ENCODE results near the gene MANEAL. TPM values are rescaled to one million over a fixed set of nuclear protein-coding genes. Genes with fewer than 3 reads are reported as not detected.

MANEAL gene
- total and polyA plus RNA-seq, 2 of the 13 experiments (the other 11 are each of a cell fraction or from before 2014, with no cell fraction given), result 20.8 to 26.4 TPM

DNA sequence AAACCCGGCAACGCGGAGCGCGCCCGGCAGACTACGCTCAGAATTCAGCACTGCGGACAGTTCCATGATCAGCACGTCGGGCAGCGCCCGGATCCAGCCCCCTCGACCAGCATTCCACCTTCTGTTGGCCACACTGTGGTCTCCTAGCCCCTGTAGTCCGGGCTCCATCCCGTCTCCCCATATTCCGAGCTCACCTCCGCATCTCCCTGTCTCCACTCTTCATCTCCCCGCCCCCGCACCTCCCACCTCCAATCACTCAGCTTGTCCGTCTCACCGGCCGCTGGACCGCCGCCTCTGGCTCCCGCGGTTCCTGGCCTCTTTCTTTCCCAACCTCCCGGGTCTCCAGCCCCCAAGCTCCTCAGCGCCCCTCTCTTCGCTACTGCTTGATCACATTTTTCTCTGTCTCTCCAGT is 29.2 kb upstream of the MANEAL start (continued):
- TF ChIP-seq, protein P1, sequence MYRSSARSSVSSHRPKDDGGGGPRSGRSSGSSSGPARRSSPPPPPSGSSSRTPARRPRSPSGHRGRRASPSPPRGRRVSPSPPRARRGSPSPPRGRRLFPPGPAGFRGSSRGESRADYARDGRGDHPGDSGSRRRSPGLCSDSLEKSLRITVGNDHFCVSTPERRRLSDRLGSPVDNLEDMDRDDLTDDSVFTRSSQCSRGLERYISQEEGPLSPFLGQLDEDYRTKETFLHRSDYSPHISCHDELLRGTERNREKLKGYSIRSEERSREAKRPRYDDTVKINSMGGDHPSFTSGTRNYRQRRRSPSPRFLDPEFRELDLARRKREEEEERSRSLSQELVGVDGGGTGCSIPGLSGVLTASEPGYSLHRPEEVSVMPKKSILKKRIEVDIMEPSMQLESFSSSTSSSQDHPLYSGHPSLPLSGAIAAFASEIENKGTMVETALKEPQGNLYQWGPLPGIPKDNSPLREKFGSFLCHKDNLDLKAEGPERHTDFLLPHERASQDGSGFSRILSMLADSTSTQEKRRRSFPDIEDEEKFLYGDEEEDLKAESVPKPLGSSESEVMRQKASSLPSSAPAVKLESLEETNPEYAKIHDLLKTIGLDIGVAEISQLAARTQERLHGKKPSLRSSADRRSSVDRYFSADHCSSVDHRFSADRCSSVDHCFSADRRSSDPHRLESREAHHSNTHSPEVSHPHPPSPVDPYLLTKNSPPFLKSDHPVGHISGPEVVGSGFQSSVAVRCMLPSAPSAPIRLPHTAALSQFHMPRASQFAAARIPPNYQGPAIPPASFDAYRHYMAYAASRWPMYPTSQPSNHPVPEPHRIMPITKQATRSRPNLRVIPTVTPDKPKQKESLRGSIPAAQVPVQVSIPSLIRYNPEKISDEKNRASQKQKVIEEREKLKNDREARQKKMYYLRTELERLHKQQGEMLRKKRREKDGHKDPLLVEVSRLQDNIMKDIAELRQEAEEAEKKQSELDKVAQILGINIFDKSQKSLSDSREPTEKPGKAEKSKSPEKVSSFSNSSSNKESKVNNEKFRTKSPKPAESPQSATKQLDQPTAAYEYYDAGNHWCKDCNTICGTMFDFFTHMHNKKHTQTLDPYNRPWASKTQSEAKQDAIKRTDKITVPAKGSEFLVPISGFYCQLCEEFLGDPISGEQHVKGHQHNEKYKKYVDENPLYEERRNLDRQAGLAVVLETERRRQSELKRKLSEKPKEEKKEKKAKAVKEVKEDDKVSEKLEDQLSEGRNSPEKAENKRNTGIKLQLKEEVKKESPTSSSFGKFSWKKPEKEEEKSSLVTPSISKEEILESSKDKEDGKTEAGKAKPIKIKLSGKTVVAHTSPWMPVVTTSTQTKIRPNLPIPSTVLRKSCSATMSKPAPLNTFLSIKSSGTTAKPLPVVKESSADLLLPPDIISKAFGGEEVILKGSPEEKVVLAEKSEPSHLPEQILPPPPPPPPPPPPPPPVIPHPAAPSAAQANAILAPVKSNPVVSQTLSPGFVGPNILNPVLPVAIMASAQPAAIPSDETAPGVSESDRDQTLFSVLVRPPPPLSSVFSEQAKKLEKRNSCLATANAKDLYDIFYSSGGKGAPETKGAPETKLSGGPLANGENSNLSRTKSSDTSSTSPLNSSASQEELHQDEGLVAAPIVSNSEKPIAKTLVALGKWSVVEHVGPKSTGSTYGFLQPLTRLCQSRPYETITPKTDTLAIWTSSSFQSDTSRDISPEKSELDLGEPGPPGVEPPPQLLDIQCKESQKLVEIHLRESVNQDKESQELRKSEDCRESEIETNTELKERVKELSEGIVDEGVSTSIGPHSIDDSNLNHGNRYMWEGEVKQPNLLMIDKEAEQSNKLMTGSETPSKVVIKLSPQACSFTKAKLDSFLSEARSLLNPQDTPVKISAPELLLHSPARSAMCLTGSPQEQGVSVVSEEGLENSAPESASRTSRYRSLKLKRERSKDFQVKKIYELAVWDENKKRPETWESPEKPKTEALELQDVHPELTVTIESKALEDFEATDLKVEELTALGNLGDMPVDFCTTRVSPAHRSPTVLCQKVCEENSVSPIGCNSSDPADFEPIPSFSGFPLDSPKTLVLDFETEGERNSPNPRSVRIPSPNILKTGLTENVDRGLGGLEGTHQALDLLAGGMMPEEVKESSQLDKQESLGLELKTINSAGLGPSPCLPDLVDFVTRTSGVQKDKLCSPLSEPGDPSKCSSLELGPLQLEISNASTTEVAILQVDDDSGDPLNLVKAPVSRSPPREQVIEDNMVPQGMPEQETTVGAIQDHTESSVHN (CRISPR knock-in tag; IDR thresholded peaks at IDR 0.05), result peak; percentile 68; the same call in 1 of the 2 replicates
- TF ChIP-seq NAIF1 (CRISPR knock-in tag; IDR thresholded peaks at IDR 0.05; ENCODE audit: borderline replicate concordance), result peak; percentile 93; the same call in 1 of the 2 replicates
- no peak for TF ChIP-seq PAF1 (CRISPR knock-in tag; IDR thresholded peaks at IDR 0.05)
- TF ChIP-seq, protein P2, sequence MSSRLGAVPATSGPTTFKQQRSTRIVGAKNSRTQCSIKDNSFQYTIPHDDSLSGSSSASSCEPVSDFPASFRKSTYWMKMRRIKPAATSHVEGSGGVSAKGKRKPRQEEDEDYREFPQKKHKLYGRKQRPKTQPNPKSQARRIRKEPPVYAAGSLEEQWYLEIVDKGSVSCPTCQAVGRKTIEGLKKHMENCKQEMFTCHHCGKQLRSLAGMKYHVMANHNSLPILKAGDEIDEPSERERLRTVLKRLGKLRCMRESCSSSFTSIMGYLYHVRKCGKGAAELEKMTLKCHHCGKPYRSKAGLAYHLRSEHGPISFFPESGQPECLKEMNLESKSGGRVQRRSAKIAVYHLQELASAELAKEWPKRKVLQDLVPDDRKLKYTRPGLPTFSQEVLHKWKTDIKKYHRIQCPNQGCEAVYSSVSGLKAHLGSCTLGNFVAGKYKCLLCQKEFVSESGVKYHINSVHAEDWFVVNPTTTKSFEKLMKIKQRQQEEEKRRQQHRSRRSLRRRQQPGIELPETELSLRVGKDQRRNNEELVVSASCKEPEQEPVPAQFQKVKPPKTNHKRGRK (CRISPR knock-in tag; IDR thresholded peaks at IDR 0.05), result no peak
- peak; percentile 96 for TF ChIP-seq ZNF564 (CRISPR knock-in tag; IDR thresholded peaks at IDR 0.05)
- TF ChIP-seq, protein P3, sequence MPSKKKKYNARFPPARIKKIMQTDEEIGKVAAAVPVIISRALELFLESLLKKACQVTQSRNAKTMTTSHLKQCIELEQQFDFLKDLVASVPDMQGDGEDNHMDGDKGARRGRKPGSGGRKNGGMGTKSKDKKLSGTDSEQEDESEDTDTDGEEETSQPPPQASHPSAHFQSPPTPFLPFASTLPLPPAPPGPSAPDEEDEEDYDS (CRISPR knock-in tag; IDR thresholded peaks at IDR 0.05), result peak; percentile 66; the same call in 1 of the 2 replicates
- peak; percentile 92; the same call in 1 of the 2 replicates for TF ChIP-seq ZNF326 (CRISPR knock-in tag; IDR thresholded peaks at IDR 0.05; ENCODE audit: borderline replicate concordance)
- TF ChIP-seq ZNF337 (CRISPR knock-in tag; IDR thresholded peaks at IDR 0.05; ENCODE audit: borderline replicate concordance, low read depth), result peak; percentile 96; the same call in 1 of the 2 replicates
- TF ChIP-seq MEF2D (CRISPR knock-in tag; IDR thresholded peaks at IDR 0.05), result peak; percentile 96
- peak; percentile 98 for TF ChIP-seq ZNF749 (CRISPR knock-in tag; IDR thresholded peaks at IDR 0.05; ENCODE audit: borderline replicate concordance)
- TF ChIP-seq BCL6 (CRISPR knock-in tag; IDR thresholded peaks at IDR 0.05), result peak; percentile 90
- peak; percentile 98 for TF ChIP-seq TOPORS (CRISPR knock-in tag; IDR thresholded peaks at IDR 0.05)
- peak; percentile 74; the same call in 1 of the 3 replicates for TF ChIP-seq MXI1 (IDR thresholded peaks at IDR 0.05; ENCODE audit: borderline replicate concordance, low read depth, low read length)
- TF ChIP-seq ZNF674 (CRISPR knock-in tag; IDR thresholded peaks at IDR 0.05; ENCODE audit: low read depth), result peak; percentile 99; the same call in 1 of the 2 replicates
- peak; percentile 99 for TF ChIP-seq TMF1 (CRISPR knock-in tag; IDR thresholded peaks at IDR 0.05; ENCODE audit: low read depth)
- peak; percentile 97 for TF ChIP-seq ZBTB7A (CRISPR knock-in tag; IDR thresholded peaks at IDR 0.05)
- TF ChIP-seq, protein P4, sequence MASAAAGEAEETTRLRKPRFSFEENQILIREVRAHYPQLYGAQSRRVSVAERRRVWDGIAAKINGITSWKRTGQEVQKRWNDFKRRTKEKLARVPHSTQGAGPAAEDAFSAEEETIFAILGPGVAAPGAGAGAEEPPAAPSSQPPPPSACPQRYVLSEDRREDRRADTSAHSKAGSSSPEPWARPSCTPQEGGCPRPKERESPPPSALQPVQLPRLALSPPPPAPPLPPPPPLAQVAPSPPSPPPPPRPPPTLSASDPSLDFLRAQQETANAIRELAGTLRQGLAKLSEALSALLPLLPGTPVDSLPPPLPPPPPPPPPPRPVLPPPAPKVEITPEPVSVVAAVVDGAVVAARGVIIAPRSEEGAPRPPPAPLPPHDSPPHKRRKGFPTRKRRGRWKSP (CRISPR knock-in tag; IDR thresholded peaks at IDR 0.05), result peak; percentile 87
- TF ChIP-seq ZMYM4 (CRISPR knock-in tag; IDR thresholded peaks at IDR 0.05), result peak; percentile 84
- peak; percentile 99; the same call in 1 of the 2 replicates for TF ChIP-seq ZNF558 (CRISPR knock-in tag; IDR thresholded peaks at IDR 0.05; ENCODE audit: borderline replicate concordance)
- peak; percentile 86 for TF ChIP-seq TAF1 (CRISPR knock-in tag; IDR thresholded peaks at IDR 0.05)

Measured in HepG2 (cell line).